Pericardium fibroblast (primary cell): Measurements from ENCODE around the gene TEX35. TPM values are rescaled to one million over a fixed set of nuclear protein-coding genes. Genes with fewer than 3 reads are reported as not detected.

ENCODE experiments used
- total RNA-seq: library from RNA; depleted of rRNA; stranded (reverse); fragments of >200 nt; gene quantifications from 2 replicates; pipeline ENCODE4 v1.2.3, GENCODE V29; 2015

TEX35 gene
- 0.35 TPM in 1 of 2 replicates, not detected in the other for total RNA-seq

DNA sequence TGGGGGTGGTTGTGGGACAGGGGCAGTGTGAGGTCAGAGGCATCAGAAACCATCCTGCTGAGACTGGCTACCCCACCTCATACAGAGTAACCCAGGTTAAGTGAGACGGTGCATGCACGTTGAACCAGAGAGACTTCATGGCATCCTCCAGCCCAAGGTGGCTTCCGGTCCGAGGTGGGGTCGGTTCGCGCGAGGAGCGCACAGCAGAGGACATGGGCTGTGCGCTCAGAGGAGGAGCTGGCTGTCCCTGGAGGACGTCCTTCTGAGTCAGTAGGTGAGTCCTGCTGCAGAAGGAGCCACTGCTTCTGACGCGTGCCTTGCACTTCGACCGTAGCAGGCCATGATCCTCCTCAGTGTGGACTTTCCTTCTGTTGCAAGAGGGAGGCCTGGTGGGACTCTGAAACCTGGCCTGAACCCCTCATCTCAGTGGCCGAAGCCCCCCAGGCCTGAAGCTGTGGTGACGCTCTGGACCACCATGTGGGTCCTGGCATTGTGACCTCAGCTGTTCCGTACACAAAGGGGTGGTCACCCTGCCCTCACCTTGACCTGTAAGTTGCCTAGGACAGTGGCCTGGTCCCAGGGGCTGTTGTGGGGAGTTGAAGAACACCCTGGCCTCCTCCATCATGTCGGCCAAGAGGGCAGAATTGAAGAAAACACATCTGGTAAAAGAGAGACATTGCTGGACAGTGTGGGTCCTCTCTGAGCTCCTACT is at the start of gene TEX35:
TEX35 (plus strand) TSS at position 544 of the 712 bp plus-strand sequence; CDS start at position 624, 80 bp downstream.

DNA sequence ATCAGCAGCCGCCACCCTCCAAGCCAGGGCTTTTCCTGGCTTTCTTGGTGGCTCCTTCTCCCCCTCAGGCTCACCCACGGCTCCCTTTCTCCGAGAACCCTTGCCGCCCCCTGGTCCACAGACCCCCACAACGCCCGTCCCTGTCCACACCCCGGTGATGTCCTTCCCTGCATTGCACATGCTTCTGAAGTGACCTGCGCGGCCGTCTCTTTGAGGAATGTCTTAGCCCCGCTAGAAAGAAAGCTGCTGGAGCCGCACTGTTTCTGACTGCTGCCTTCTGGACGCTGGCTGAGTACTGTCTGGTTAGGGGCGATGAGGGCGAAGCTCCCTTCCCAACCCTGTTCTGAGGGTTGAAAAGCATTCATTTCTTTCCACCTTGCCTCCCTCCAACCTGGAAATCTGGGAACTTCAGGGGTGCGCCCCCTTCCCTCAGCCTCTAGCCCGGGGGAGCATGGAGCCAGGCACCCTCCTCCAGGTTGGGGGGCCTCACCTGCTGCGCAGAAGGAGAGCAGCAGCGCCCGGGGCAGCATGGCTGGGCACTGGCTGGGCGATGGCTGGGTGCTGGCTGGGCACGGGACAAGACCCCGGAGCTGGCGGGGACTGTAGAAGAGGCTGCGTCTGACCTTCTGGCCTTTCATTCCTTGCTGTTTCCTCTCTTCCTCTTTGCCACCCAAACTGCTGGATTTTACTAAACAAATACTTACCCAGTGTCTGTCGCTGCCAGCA is 16.3 kb upstream of the TEX35 start, which contains the start of gene CLEC20A:
CLEC20A (minus strand) TSS at position 555 of the 726 bp plus-strand sequence; CDS start at position 530, 25 bp downstream.

Other genes starting within 250 kb of the TEX35 start
- gene CLEC20A, start 16.1 kb upstream of the TEX35 start, total RNA-seq = not detected in 2 replicates
- gene RALGPS2, start 212.1 kb downstream of the TEX35 start, total RNA-seq = 17.9 and 26.6 TPM in 2 replicates